ENCODE data around the gene CCNI2.

CCNI2 gene

DNA sequence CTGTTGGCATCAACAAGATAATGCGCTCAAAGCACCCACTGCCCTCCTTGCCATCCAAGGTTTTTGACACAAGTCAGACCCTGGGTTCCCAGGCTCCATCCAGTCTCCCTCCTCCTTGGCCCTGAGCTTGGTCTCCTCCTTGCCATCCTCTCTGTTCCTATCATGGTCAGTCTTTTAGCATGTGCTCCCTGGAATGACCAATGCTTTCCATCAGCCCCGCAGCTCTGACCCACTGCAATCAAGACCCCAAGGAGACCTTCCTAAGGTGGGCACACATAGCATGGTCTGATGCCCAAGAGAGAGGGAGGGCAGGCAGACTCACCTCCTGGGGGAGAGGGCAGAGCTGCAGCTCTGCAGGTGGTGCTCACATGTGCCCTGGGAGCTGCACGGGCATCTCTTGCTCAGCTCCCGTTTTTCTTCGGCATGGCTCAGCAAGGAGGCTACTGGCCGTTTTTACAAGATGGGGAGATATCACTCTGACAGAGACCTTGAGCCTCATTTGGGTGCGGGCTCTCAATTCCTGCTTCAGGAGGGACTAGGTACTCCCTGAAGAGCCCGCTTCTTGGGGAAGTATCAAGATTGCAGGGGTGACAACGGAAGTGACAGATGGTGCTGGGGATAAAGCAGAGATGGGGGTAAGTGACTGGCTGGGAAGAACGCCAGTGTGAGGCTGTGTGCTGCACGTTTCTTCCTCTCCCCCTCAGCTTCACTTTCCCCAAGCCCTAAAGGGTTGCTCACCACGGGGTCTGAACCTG, 26.6 kb downstream of the CCNI2 start:
- H4K20me1 ChIP-seq, result peaks cover 0 to 34% (median 0%) of the 10 kb centered on the region in 11 experiments; a peak in 4 of 22 replicates
- H3K27ac ChIP-seq, result no peak overlapping the region
- H3K4me1 ChIP-seq, result peaks cover 11 to 35% (median 25%) of the 10 kb centered on the region in 10 experiments; a peak in 19 of 20 replicates
- H3K9ac ChIP-seq, result no peak overlapping the region
- no peaks in the 10 kb centered on the region for H3K36me3 ChIP-seq
- H3K4me3 ChIP-seq, result no peak overlapping the region
- TF ChIP-seq Cebpa-rat (IDR thresholded peaks at IDR 0.05), result no peak
- no peaks in the 10 kb centered on the region for H3K9me3 ChIP-seq (replicated peaks in 1 of 11)
- no peak overlapping the region for H3K4me2 ChIP-seq
- peaks cover 29 to 45% (median 39%) of the 10 kb centered on the region in 11 experiments for H3K27me3 ChIP-seq

- H3K4me2 ChIP-seq, result no peak overlapping the region
- H3K36me3 ChIP-seq, result no peaks in the 10 kb centered on the region
- H3K27me3 ChIP-seq, result peaks cover 34 to 52% (median 45%) of the 10 kb centered on the region in 11 experiments
- H3K4me3 ChIP-seq, result no peak overlapping the region
- TF ChIP-seq Cebpa-rat (IDR thresholded peaks at IDR 0.05), result no peak
- peaks cover 10 to 35% (median 25%) of the 10 kb centered on the region in 10 experiments; a peak in 18 of 20 replicates for H3K4me1 ChIP-seq
- no peak overlapping the region for H3K27ac ChIP-seq
- H4K20me1 ChIP-seq, result peaks cover 0 to 34% (median 0%) of the 10 kb centered on the region in 11 experiments; a peak in 3 of 22 replicates
- no peak overlapping the region for H3K9ac ChIP-seq
- no peaks in the 10 kb centered on the region for H3K9me3 ChIP-seq (replicated peaks in 1 of 11)
Observed at GRCh38 chr5:132774406-132774805, 27.2 kb downstream of the CCNI2 start.

DNA sequence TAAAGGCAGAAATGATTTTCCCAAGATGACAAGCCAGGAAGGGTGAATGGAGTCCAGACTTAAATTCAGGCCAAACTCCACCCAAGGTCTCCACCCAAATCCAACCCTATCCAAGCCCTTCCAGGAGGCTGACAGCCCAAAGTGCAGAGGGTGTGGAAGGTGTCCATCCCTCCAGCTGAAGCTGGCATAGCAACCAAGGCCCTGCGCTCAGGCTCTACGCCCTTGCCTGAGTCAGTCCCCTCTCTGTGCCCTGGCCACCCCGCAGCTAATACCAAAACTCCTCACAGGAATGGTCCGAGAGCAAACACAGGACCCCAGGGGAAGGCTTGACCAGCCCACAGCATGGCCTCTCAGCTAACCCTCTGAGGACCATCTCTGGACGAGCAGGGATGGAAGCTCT, 27.7 kb downstream of the CCNI2 start:
- peaks cover 0 to 34% (median 0%) of the 10 kb centered on the region in 11 experiments; a peak in 3 of 22 replicates for H4K20me1 ChIP-seq
- H3K4me3 ChIP-seq, result no peak overlapping the region
- H3K36me3 ChIP-seq, result no peaks in the 10 kb centered on the region
- peak overlapping the region in 5 of 11 experiments; percentile 4 to 100 (median 94); a peak in 4 of 22 replicates for H3K4me2 ChIP-seq
- no peaks in the 10 kb centered on the region for H3K9me3 ChIP-seq (replicated peaks in 1 of 11)
- no peak for TF ChIP-seq Cebpa-rat (IDR thresholded peaks at IDR 0.05)
- H3K9ac ChIP-seq, result no peak overlapping the region
- H3K4me1 ChIP-seq, result peaks cover 10 to 35% (median 25%) of the 10 kb centered on the region in 10 experiments; a peak in 18 of 20 replicates
- H3K27me3 ChIP-seq, result peaks cover 34 to 56% (median 47%) of the 10 kb centered on the region in 11 experiments
- H3K27ac ChIP-seq, result no peak overlapping the region

- Histone ChIP-seq H3K27ac (no peak overlapping the region), H3K27me3 (peaks cover 34 to 58% (median 47%) of the 10 kb centered on the region in 11 experiments), H3K4me3 (no peak overlapping the region), H3K9ac (no peak overlapping the region), H3K9me3 (replicated peaks in 1 of 11) (no peaks in the 10 kb centered on the region), H4K20me1 (peaks cover 0 to 32% (median 0%) of the 10 kb centered on the region in 11 experiments; a peak in 3 of 22 replicates), H3K36me3 (no peaks in the 10 kb centered on the region), H3K4me2 (peak overlapping the region in 10 of 11 experiments; percentile 4 to 100 (median 98); a peak in 16 of 22 replicates), H3K4me1 (peaks cover 10 to 34% (median 23%) of the 10 kb centered on the region in 10 experiments; a peak in 18 of 20 replicates)
- TF ChIP-seq Cebpa-rat (IDR thresholded peaks at IDR 0.05), result no peak
Observed at GRCh38 chr5:132775476-132775961, 28.3 kb downstream of the CCNI2 start.

DNA sequence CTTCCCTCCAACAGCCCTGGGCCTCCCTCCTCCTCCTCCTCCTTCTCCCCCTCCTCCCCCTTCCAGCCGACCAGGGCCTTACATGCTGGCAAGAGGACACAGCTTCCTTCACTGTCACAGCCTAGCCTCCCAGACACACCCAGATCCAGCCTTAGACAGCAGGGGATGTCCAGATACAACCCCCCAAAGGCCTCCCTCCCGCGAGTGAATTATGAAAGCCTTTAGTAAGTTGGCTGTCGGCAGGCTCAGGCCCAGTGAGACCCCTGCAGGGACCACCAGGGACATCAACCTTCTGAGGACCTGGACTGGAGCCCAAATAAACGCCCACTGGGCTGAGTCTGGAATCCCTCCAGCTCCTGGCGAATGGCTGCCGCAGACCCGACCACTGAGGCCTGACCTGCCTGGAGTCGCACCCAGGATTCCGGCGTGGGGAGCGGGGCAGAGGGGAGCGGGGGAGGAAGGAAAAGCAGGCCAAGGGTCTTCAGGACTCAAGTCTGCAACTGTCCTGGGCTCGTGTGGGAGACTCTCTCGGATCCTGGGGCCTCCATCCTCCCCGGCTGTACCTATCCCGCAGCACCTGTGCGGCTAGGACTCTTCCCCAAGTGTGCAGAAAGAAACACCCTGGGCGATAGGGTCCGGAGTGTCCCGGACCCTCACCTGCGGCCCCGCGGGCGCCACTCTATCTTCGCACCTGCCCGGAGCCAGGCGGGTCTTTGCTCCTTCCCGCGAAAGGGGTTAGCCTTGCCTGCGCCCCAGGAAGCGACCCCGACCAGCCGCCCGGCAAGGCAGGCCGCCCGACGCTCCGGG, 29.1 kb downstream of the CCNI2 start:
- Histone ChIP-seq H3K27me3 (peaks cover 34 to 58% (median 47%) of the 10 kb centered on the region in 11 experiments), H4K20me1 (peaks cover 0 to 31% (median 0%) of the 10 kb centered on the region in 11 experiments; a peak in 3 of 22 replicates), H3K4me1 (peaks cover 10 to 26% (median 18%) of the 10 kb centered on the region in 10 experiments; a peak in 18 of 20 replicates), H3K9me3 (replicated peaks in 1 of 11) (no peaks in the 10 kb centered on the region), H3K4me2 (peak overlapping the region; percentile 92 to 100 (median 99)), H3K36me3 (no peaks in the 10 kb centered on the region), H3K27ac (peak overlapping the region; percentile 58 to 83 (median 77); a peak in 20 of 22 replicates), H3K9ac (peak overlapping the region; percentile 71 to 92 (median 83)), H3K4me3 (peak overlapping the region; percentile 69 to 90 (median 80))
- no peak for TF ChIP-seq Cebpa-rat (IDR thresholded peaks at IDR 0.05)

- H3K9ac ChIP-seq, result peak overlapping the region; percentile 71 to 92 (median 83)
Observed at GRCh38 chr5:132776938-132777208, 29.6 kb downstream of the CCNI2 start.

DNA sequence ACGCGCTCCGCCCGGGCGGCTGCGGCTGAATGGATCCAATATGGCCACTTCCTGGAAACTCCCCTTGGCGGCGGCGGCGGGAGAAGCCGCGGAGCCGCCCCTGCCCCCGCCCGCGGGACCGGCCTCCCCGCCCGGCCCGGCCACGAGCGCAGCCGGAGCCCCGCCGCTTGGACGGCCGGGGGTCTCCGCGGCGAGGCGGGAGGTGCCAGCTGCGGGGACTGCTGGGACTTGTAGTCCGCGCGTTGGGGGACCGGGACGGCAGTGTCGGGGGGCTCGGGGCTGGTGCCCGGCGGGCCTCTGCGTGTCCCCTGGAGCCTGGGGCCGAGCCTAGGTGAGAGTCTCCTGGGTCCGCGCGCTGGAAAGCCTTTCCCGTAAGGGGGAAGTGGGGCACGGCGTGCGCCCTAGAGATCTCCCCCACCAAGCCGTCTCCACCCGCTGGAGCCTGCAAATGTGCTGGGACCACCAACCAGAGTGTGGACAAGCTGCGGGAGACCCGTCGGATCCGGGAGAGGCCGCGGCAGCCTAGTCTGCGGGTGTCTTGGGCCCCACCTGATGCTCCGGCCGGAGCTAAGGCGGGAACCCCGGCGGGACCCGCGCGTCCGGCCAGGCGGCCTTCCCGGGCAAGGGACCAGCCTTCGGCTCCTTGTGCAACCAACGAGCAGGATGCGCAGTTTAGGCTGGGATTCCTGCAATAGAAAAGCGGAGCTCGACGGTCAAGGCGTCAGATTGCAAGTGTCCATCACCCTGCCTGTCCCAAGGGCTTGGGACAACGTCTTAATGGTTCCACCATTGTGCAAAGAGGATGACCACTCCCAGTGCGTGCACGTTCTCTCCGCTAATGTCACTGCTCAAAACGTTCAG, 30.2 kb downstream of the CCNI2 start, which contains the start of gene SEPTIN8:
Gene SEPTIN8 (minus strand): TSS at position 31 of the 861 bp plus-strand sequence. CDS start 102 bp downstream, outside the sequence.
- H4K20me1 ChIP-seq, result peaks cover 0 to 26% (median 0%) of the 10 kb centered on the region in 11 experiments; a peak in 3 of 22 replicates
- peak within 1 kb of the TSS; percentile 71 to 92 (median 83) for H3K9ac ChIP-seq
- peak within 1 kb of the TSS; percentile 58 to 83 (median 77) for H3K27ac ChIP-seq
- H3K9me3 ChIP-seq (replicated peaks in 1 of 11), result no peaks in the 10 kb centered on the region
- H3K27me3 ChIP-seq, result peaks cover 34 to 58% (median 47%) of the 10 kb centered on the region in 11 experiments
- peak within 1 kb of the TSS; percentile 69 to 90 (median 80) for H3K4me3 ChIP-seq
- H3K4me1 ChIP-seq, result peaks cover 12 to 29% (median 23%) of the 10 kb centered on the region in 10 experiments; a peak in 19 of 20 replicates
- TF ChIP-seq Cebpa-rat (IDR thresholded peaks at IDR 0.05), result no peak
- peak within 1 kb of the TSS; percentile 92 to 100 (median 99) for H3K4me2 ChIP-seq
- no peaks in the 10 kb centered on the region for H3K36me3 ChIP-seq

More at GRCh38 chr5:132776938-132777208, 29.6 kb downstream of the CCNI2 start:
- peak overlapping the region; percentile 69 to 90 (median 80) for H3K4me3 ChIP-seq
- TF ChIP-seq Cebpa-rat (IDR thresholded peaks at IDR 0.05), result no peak
- peak overlapping the region; percentile 92 to 100 (median 99) for H3K4me2 ChIP-seq
- H3K4me1 ChIP-seq, result peaks cover 12 to 25% (median 19%) of the 10 kb centered on the region in 10 experiments; a peak in 19 of 20 replicates
- peaks cover 34 to 58% (median 47%) of the 10 kb centered on the region in 11 experiments for H3K27me3 ChIP-seq
- H3K27ac ChIP-seq, result peak overlapping the region; percentile 58 to 83 (median 77)
- no peaks in the 10 kb centered on the region for H3K9me3 ChIP-seq (replicated peaks in 1 of 11)
- H3K36me3 ChIP-seq, result no peaks in the 10 kb centered on the region
- H4K20me1 ChIP-seq, result peaks cover 0 to 31% (median 0%) of the 10 kb centered on the region in 11 experiments; a peak in 3 of 22 replicates
